HG03457 (cell line): ENCODE results near the gene GPAM.
"Not testable (repeated sequence)": the region's sequence is repeated elsewhere in the genome, so short reads cannot be mapped to it uniquely, and the experiment has no call there.

Experiments
- ATAC-seq: cut with Tn5 transposase; IDR thresholded peaks from one replicate; pipeline ENCODE4 v1.9.1; 2021; ENCODE audit warnings: moderate number of reproducible peaks; ENCODE audit not compliant: unreplicated experiment

GPAM gene

DNA sequence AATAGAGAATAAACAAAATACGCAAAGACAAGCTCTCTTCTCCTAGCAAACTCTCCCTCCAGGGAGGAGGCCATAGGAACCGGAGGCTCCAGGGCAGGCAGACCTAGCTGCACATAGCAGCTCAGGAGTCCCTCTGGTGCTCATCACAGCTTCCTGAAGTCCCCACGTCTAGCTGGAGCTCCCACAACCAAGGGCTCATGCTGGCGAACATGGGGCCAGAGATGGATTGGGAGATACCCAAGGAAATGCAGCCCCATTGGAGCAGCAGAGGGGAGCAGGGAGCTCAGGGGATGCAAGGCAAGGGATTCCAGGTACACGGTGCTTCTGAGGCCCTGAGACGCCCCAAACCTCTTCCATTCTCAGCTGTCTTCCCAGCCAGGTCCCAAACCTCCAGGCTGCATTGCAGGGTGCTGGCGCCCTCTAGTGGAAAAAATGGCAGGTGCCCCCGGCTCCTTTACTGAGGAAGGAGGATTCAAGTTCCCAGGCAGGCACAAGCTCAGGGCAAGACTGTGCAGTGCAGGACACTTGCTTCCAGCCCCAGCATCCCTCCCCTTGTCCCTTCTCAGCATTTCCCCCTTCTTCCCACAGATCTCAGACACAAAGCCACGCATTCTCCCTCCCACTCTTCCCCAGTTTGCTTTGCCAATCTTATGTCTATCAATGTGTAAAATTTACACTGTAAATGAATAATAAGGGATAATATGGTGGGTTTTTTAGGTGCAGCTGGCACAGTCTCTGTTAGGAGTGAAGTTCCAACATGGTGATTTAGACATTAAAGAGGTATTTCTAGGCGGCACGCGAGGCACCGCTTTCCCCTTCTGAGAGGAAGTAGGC lies 46.2 kb downstream of the GPAM start:
- no peak for ATAC-seq

DNA sequence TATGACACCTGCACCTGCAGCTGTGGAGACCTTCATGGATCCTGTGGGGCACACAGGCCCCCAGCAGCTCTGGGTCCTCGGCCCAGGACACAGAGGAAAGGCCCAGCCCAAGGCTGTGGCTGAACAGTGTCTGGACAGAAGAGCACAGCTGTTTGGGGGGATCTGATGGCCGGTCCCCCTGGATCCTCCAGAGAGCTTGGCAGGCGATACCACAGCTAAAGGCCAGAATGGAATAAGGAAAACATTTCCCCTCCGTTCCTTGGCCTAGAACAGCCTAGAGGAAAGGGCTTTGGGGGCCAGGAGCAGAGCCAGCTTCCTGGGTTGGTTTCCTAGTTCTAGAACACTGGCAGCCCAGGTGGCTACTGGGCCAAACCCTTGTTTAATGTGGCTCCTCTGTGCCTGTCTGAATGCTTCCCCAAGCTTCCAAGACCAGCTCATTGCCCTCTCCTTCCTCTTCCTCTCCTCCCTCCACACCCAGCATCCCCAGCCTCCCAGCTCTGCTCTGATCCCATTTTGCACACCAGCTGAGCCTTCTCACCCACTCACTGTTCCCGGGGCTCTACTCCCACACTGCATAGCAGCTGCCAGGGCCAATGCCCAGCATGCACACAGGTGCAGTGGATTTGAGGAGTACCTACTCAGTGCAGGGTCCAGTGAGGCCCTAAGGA lies 46.9 kb downstream of the GPAM start:
- ATAC-seq: no peak

- ATAC-seq: no peak
Measured at GRCh38 chr10:112135604-112136003, 48.0 kb downstream of the GPAM start.

GRCh38 chr10:112132435-112132834 lies 51.1 kb downstream of the GPAM start:
- ATAC-seq: no peak

DNA sequence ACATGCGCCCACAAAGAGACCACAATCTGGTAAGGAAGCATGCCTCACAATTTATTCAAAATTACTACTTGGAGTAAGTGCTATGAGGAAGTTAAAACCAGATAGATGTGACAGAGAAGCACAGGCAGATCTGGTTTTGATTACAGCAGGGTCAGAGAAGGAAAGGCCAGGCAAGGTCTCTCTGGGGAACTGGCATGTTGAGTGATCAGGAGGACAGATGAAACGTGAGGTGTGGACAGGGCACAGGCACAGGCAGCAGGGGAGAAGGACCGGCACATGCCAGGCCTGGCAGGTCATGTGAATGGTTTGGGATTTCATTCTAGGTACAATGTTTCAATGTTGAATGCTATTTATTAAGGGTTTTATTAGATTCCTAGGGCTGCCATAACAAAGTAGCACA lies 51.6 kb downstream of the GPAM start:
- no peak for ATAC-seq

DNA sequence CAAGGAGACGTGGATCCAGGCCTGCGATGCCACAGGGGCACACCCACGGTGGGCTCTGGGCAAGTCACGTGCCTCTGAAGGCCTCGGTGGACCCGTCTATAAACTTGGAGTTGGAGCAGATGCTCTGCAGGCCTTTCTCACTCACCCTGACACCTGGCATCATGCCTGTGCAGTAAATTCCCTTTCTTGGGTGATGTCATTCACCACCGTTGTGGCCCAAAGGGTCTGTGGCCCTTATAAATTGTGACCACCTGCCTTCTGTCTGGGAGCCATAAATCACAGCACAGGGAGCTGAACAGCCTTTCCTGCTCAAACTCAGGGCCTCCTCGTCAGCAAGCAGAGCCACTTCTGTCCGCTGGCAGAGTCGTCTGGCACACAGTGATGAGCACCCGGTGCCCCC lies 52.2 kb downstream of the GPAM start:
- ATAC-seq: no peak

DNA sequence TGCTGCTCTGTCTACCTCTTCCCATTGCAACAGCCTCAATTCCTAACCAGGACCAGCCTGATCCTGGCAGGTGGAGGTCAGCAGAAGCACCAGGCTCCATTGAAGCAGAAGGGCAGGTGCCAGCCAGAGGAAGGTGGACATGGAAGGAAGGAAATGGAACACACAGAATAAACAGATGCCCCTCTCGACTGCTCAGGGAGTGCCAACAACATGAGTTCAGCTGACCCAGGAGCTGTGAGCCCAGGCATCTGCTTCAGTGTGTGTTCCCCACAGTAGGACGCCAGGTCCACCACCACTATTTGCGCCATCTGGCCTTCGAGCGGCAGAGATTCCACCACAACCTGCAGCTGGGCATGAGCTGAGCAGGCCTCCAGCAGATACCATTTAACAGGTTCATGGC lies 56.7 kb downstream of the GPAM start:
- no peak for ATAC-seq

GRCh38 chr10:112126172-112126571 lies 57.4 kb downstream of the GPAM start:
- no peak for ATAC-seq

- no peak for ATAC-seq
Measured at GRCh38 chr10:112124866-112125265, 58.7 kb downstream of the GPAM start.

- ATAC-seq: no peak
Measured at GRCh38 chr10:112122827-112123226, 60.7 kb downstream of the GPAM start.

DNA sequence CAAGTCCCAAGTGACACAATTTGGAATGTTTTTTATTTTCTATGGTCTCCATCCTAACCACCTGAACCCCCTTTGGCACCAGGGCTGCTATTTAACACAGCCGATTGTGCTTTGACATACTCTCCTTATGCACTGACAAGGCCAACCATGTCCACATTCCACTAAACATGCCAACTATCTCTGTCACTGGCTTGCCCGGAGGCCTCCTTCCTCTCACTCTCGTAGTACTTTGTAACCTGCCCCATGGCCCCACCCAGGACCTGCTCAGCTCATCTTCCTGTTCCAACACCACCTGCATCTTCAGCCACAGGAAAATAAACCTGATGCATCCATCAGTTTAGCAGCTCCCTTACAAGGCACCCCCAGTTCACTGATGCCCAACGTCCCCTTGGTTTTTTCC lies 63.1 kb downstream of the GPAM start:
- no peak for ATAC-seq

GRCh38 chr10:112115781-112116385 lies 67.7 kb downstream of the GPAM start:
- no peak for ATAC-seq

DNA sequence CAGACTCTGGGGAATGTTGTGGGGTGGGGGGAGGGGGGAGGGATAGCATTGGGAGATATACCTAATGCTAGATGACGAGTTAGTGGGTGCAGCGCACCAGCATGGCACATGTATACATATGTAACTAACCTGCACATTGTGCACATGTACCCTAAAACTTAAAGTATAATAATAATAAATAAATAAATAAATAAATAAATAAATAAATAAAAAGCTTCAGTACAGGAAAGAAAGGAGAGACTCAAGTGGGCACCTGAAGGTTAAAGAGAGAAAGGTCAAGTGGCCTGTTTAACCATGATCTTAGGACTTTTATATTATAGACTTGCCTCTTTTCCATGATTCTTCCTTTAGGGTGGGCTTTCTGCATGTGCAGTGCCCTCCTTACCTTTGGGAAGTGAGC lies 73.8 kb downstream of the GPAM start:
- not testable (repeated sequence) for ATAC-seq
